A673 (cell line): ENCODE measurements around the gene C9orf78.

Experiments
- EZH2 ChIP-seq: fragments of 200-600 bp; sonication (generic); IDR thresholded peaks from 2 replicates; pipeline ENCODE4 v1.6.1; 2017; ENCODE audit warnings: borderline replicate concordance, low read depth, mild to moderate bottlenecking, mixed read lengths, antibody characterized with exemption, low read length; ENCODE audit not compliant: poor library complexity, severe bottlenecking
- TF ChIP-seq, protein P1 (sequence below): fragments of 300-800, 200-600 bp; sonication (generic); conservative IDR thresholded peaks from 2 replicates; pipeline ENCODE4 v1.5.1; 2017; ENCODE audit warnings: low read depth, mild to moderate bottlenecking, antibody characterized with exemption, low read length, moderate library complexity, mixed read lengths

DNA sequence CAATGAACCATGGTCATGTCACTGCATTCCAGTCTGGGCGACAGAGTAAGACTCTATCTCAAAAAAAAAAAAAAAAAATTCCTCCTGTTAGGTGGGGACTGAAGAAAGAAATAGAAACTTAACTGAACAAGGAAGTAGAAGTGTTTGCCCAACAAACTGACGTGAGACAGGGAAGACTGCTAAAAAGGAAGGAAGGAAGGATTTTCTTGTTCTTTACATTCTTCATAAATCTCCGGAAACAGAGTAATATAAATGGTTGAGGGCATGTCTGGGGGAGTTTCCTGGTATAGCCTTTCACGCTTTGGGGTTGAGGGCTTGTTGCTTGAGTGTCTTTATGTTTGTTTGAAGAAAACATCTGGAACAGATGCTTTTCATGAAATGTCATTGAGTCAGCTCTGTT is 29.0 kb downstream of the C9orf78 start:
- TF ChIP-seq, protein P1, sequence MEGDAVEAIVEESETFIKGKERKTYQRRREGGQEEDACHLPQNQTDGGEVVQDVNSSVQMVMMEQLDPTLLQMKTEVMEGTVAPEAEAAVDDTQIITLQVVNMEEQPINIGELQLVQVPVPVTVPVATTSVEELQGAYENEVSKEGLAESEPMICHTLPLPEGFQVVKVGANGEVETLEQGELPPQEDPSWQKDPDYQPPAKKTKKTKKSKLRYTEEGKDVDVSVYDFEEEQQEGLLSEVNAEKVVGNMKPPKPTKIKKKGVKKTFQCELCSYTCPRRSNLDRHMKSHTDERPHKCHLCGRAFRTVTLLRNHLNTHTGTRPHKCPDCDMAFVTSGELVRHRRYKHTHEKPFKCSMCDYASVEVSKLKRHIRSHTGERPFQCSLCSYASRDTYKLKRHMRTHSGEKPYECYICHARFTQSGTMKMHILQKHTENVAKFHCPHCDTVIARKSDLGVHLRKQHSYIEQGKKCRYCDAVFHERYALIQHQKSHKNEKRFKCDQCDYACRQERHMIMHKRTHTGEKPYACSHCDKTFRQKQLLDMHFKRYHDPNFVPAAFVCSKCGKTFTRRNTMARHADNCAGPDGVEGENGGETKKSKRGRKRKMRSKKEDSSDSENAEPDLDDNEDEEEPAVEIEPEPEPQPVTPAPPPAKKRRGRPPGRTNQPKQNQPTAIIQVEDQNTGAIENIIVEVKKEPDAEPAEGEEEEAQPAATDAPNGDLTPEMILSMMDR: no peak
- TF ChIP-seq EZH2: no peak
